HepG2 (cell line): ENCODE measurements around the gene RHOBTB3. TPM values are rescaled to one million over a fixed set of nuclear protein-coding genes. Genes with fewer than 3 reads are reported as not detected.

Source experiments
- AKAP8 ChIP-seq: sonication (generic); formaldehyde crosslinking; IDR thresholded peaks from 2 replicates; pipeline ENCODE4 v1.5.1; 2020; ENCODE audit warnings: mild to moderate bottlenecking, missing genetic modification reagents
- ARNT ChIP-seq: fragments of 450-650 bp; IDR thresholded peaks from 2 replicates; pipeline ENCODE4 v1.6.1; 2017
- CEBPB ChIP-seq: IDR thresholded peaks from 2 replicates; pipeline ENCODE4 v1.6.1; 2011; ENCODE audit warnings: low read depth, low read length, improper control_type of control experiment, borderline replicate concordance
- DNMT1 ChIP-seq: sonication (generic); formaldehyde crosslinking; IDR thresholded peaks from 2 replicates; pipeline ENCODE4 v1.5.1; 2020; ENCODE audit warnings: mild to moderate bottlenecking, missing genetic modification reagents
- HMGXB4 ChIP-seq, 2 experiments: sonication (generic) in 1 of 2; formaldehyde crosslinking in 1 of 2; IDR thresholded peaks; 2 replicates each; pipeline versions ENCODE4 v1.4.0 to v1.6.1; 2018 to 2020; ENCODE audit warnings: missing genetic modification reagents in 2 of 2, borderline replicate concordance in 1 of 2, low read depth in 1 of 2, mild to moderate bottlenecking in 1 of 2, missing biosample characterization in 1 of 2
- HOXA9 ChIP-seq: sonication (generic); formaldehyde crosslinking; IDR thresholded peaks from 2 replicates; pipeline ENCODE4 v1.8.1; 2022; ENCODE audit warnings: missing genetic modification reagents, mild to moderate bottlenecking, moderate library complexity, borderline replicate concordance
- IRF9 ChIP-seq: sonication (generic); formaldehyde crosslinking; IDR thresholded peaks from 2 replicates; pipeline ENCODE4 v1.8.0; 2022; ENCODE audit warnings: missing genetic modification reagents, mild to moderate bottlenecking, borderline replicate concordance
- KAT7 ChIP-seq: IDR thresholded peaks from 2 replicates; pipeline ENCODE4 v1.6.1; 2018; ENCODE audit warnings: borderline replicate concordance, missing compliant biosample characterization
- NFATC3 ChIP-seq: sonication (generic); formaldehyde crosslinking; IDR thresholded peaks from 2 replicates; pipeline ENCODE4 v1.5.1; 2020; ENCODE audit warnings: mild to moderate bottlenecking, missing genetic modification reagents
- NFIC ChIP-seq: IDR thresholded peaks from 2 replicates; pipeline ENCODE4 v1.6.1; 2012; ENCODE audit warnings: mild to moderate bottlenecking, low read length, inconsistent platforms
- NR2C2 ChIP-seq: sonication (generic); formaldehyde crosslinking; IDR thresholded peaks from 2 replicates; pipeline ENCODE4 v1.4.0; 2020; ENCODE audit warnings: missing genetic modification reagents, mild to moderate bottlenecking, moderate library complexity, borderline replicate concordance
- SNRNP70 ChIP-seq: fragments of 200-400 bp; formaldehyde crosslinking; IDR thresholded peaks from 2 replicates; pipeline ENCODE4 v1.6.1; 2017; ENCODE audit warnings: mild to moderate bottlenecking, low read depth, low read length, moderate library complexity
- STAT5B ChIP-seq: sonication (generic); formaldehyde crosslinking; IDR thresholded peaks from 2 replicates; pipeline ENCODE4 v1.4.0; 2020; ENCODE audit warnings: missing genetic modification reagents
- TCF7 ChIP-seq: sonication (generic); IDR thresholded peaks from 2 replicates; pipeline ENCODE4 v1.6.1; 2016; ENCODE audit warnings: antibody characterized with exemption, low read depth
- ZBTB2 ChIP-seq: sonication (generic); formaldehyde crosslinking; IDR thresholded peaks from 2 replicates; pipeline ENCODE4 v1.8.0; 2022; ENCODE audit warnings: low read depth, missing genetic modification reagents
- ZBTB3 ChIP-seq: sonication (generic); formaldehyde crosslinking; IDR thresholded peaks from 2 replicates; pipeline ENCODE4 v1.4.0; 2020; ENCODE audit warnings: low read depth, mild to moderate bottlenecking, moderate library complexity, missing genetic modification reagents, borderline replicate concordance
- ZBTB34 ChIP-seq: sonication (generic); formaldehyde crosslinking; IDR thresholded peaks from 2 replicates; pipeline ENCODE4 v1.8.0; 2022; ENCODE audit warnings: mild to moderate bottlenecking, missing genetic modification reagents
- ZNF205 ChIP-seq: IDR thresholded peaks from 2 replicates; pipeline ENCODE4 v1.6.1; 2018; ENCODE audit warnings: missing biosample characterization, missing genetic modification reagents
- ZNF224 ChIP-seq: sonication (generic); formaldehyde crosslinking; IDR thresholded peaks from 2 replicates; pipeline ENCODE4 v1.5.0; 2020; ENCODE audit warnings: mild to moderate bottlenecking, missing genetic modification reagents
- ZNF382 ChIP-seq: sonication (generic); formaldehyde crosslinking; IDR thresholded peaks from 2 replicates; pipeline ENCODE4 v1.5.0; 2020; ENCODE audit warnings: missing genetic modification reagents, mild to moderate bottlenecking, borderline replicate concordance
- ZNF431 ChIP-seq: sonication (generic); formaldehyde crosslinking; IDR thresholded peaks from 2 replicates; pipeline ENCODE4 v1.9.0; 2022; ENCODE audit warnings: missing genetic modification reagents, low read depth, mild to moderate bottlenecking, borderline replicate concordance
- ZNF672 ChIP-seq: sonication (generic); formaldehyde crosslinking; IDR thresholded peaks from 2 replicates; pipeline ENCODE4 v1.8.1; 2022; ENCODE audit warnings: missing genetic modification reagents
- ZNF746 ChIP-seq: sonication (generic); formaldehyde crosslinking; IDR thresholded peaks from 2 replicates; pipeline ENCODE4 v1.8.0; 2022; ENCODE audit warnings: mild to moderate bottlenecking, missing genetic modification reagents
- ZNF747 ChIP-seq: sonication (generic); formaldehyde crosslinking; IDR thresholded peaks from 2 replicates; pipeline ENCODE4 v1.8.1; 2023; ENCODE audit warnings: missing genetic modification reagents, mild to moderate bottlenecking, borderline replicate concordance
- ZSCAN22 ChIP-seq: sonication (generic); formaldehyde crosslinking; IDR thresholded peaks from 2 replicates; pipeline ENCODE4 v1.4.0; 2020; ENCODE audit warnings: mild to moderate bottlenecking, missing genetic modification reagents
- polyA plus RNA-seq, 8 experiments: library from polyadenylated mRNA; depleted of rRNA in 3 of 8; stranded (reverse) in 7 of 8; unstranded in 1 of 8; fragments of >200 nt; fragmentation: Illumina TruSeq in 4 of 8; extraction: Trizol in 4 of 8; gene quantifications; 2 replicates each; pipeline versions ENCODE4 v1.2.1 to v1.2.3, GENCODE V29; 2011 to 2016; ENCODE audit warnings: low read depth in 4 of 8, missing spikeins in 1 of 8, mixed read lengths in 1 of 8; ENCODE audit not compliant: insufficient read depth in 1 of 8
- total RNA-seq, 5 experiments: library from RNA; depleted of rRNA; stranded (reverse); fragments of >200 nt; fragmentation: Illumina TruSeq; extraction: Trizol; gene quantifications; 2 replicates each; pipeline ENCODE4 v1.2.3, GENCODE V29; 2016; ENCODE audit warnings: low read depth in 1 of 5

Gene RHOBTB3
- total and polyA plus RNA-seq, 2 of the 13 experiments (the other 11 are each of a cell fraction or from before 2014, with no cell fraction given) = 31.6 to 35.4 TPM

GRCh38 chr5:95803271-95804148, 72.4 kb downstream of the RHOBTB3 start (continued):
- TF ChIP-seq ZNF382 (CRISPR knock-in tag) (no peak), ZNF672 (CRISPR knock-in tag) (no peak), ZBTB3 (no peak), ZNF747 (no peak), ARNT (no peak), STAT5B (CRISPR knock-in tag) (no peak), NFATC3 (CRISPR knock-in tag) (no peak), NR2C2 (CRISPR knock-in tag) (no peak; the same call in 1 of the 2 replicates), KAT7 (no peak), SNRNP70 (no peak), ZNF746 (CRISPR knock-in tag) (peak; percentile 62; the same call in 1 of the 2 replicates), HMGXB4 (CRISPR knock-in tag; IDR thresholded peaks at IDR 0.05; ENCODE audit: borderline replicate concordance in 1 of 2, low read depth in 1 of 2) (peak in 1 of 2 experiments; percentile 25; a peak in 1 of 4 replicates), AKAP8 (CRISPR knock-in tag) (no peak), TCF7 (peak; percentile 28), ZNF224 (CRISPR knock-in tag) (no peak), IRF9 (CRISPR knock-in tag) (no peak), DNMT1 (CRISPR knock-in tag) (no peak), ZBTB34 (CRISPR knock-in tag) (no peak), ZBTB2 (CRISPR knock-in tag) (no peak), NFIC (peak; percentile 27; the same call in 1 of the 2 replicates), ZSCAN22 (no peak), ZNF431 (CRISPR knock-in tag) (no peak), CEBPB (no peak), HOXA9 (CRISPR knock-in tag) (no peak), ZNF205 (CRISPR knock-in tag) (no peak)
